Liver (tissue), 9 donors: ENCODE data around the gene HPS5. TPM values are rescaled to one million over a fixed set of nuclear protein-coding genes. Genes with fewer than 3 reads are reported as not detected.

ENCODE experiments used
- DNase-seq: peaks from one replicate; pipeline ENCODE4 v3.0.0-alpha.2; 2017; ENCODE audit warnings: low spot score
- H3K27ac ChIP-seq, 2 donors: one replicate each; pipeline ENCODE4 v1.7.0; 2013; ENCODE audit warnings: inconsistent platforms in 2 of 2, low read length in 2 of 2, control low read depth in 1 of 2, low read depth in 1 of 2, mild to moderate bottlenecking in 1 of 2
- H3K27me3 ChIP-seq, 4 donors: one replicate each; pipeline versions ENCODE4 v1.6.1 to v1.7.0; 2013; ENCODE audit warnings: low read length in 3 of 4, inconsistent platforms in 1 of 4, mild to moderate bottlenecking in 1 of 4, moderate library complexity in 1 of 4; ENCODE audit not compliant: control insufficient read depth in 4 of 4, insufficient read depth in 4 of 4
- H3K36me3 ChIP-seq, 4 donors: one replicate each; pipeline versions ENCODE4 v1.6.1 to v1.7.0; 2013; ENCODE audit warnings: low read length in 3 of 4, mild to moderate bottlenecking in 3 of 4, low read depth in 1 of 4, moderate library complexity in 1 of 4; ENCODE audit not compliant: control insufficient read depth in 4 of 4, insufficient read depth in 3 of 4
- H3K4me1 ChIP-seq, 4 donors: one replicate each; pipeline versions ENCODE4 v1.6.1 to v1.7.0; 2013; ENCODE audit warnings: low read length in 3 of 4, mild to moderate bottlenecking in 3 of 4, moderate library complexity in 1 of 4; ENCODE audit not compliant: control insufficient read depth in 4 of 4, insufficient read depth in 4 of 4
- H3K4me3 ChIP-seq, 3 donors: one replicate each; pipeline versions ENCODE4 v1.6.1 to v1.7.0; 2013; ENCODE audit warnings: low read length in 3 of 3, control low read depth in 1 of 3, low read depth in 1 of 3, mild to moderate bottlenecking in 1 of 3
- H3K9ac ChIP-seq, 2 donors: one replicate each; pipeline ENCODE4 v1.7.0; 2013; ENCODE audit warnings: low read length in 2 of 2, mild to moderate bottlenecking in 2 of 2, moderate library complexity in 2 of 2, control low read depth in 1 of 2, low read depth in 1 of 2
- H3K9me3 ChIP-seq, 4 donors: one replicate each; pipeline versions ENCODE4 v1.6.1 to v1.7.0; 2013; ENCODE audit warnings: low read length in 3 of 4; ENCODE audit not compliant: control insufficient read depth in 4 of 4
- ATF3 ChIP-seq: IDR thresholded peaks from 2 replicates; pipeline ENCODE4 v1.6.1; 2016; ENCODE audit warnings: antibody characterized with exemption
- CTCF ChIP-seq: fragments of 150-350 bp; IDR thresholded peaks from 2 replicates; pipeline ENCODE4 v1.5.1; 2017; ENCODE audit warnings: improper control_type of control experiment, low read depth, low read length; ENCODE audit not compliant: missing input control
- EGR1 ChIP-seq, 2 donors: IDR thresholded peaks; 2 replicates each; pipeline ENCODE4 v1.6.1; 2016 to 2018; ENCODE audit warnings: antibody characterized with exemption in 2 of 2, low read depth in 2 of 2
- FOXA1 ChIP-seq: IDR thresholded peaks from 2 replicates; pipeline ENCODE4 v1.6.1; 2016; ENCODE audit warnings: antibody characterized with exemption
- GABPA ChIP-seq, 2 donors: IDR thresholded peaks in 1 of 2; conservative IDR thresholded peaks in 1 of 2; 2 replicates each; pipeline ENCODE4 v1.6.1; 2016; ENCODE audit warnings: antibody characterized with exemption in 2 of 2, mild to moderate bottlenecking in 1 of 2, moderate library complexity in 1 of 2
- HNF4A ChIP-seq, 2 donors: conservative IDR thresholded peaks; 2 replicates each; pipeline ENCODE4 v1.6.1; 2016; ENCODE audit warnings: antibody characterized with exemption in 2 of 2, mild to moderate bottlenecking in 2 of 2
- HNF4G ChIP-seq: IDR thresholded peaks from 2 replicates; pipeline ENCODE4 v1.6.1; 2016; ENCODE audit warnings: antibody characterized with exemption
- JUND ChIP-seq, 2 donors: IDR thresholded peaks; 2 replicates each; pipeline ENCODE4 v1.6.1; 2016; ENCODE audit warnings: antibody characterized with exemption in 2 of 2
- MAX ChIP-seq: IDR thresholded peaks from 2 replicates; pipeline ENCODE4 v1.6.1; 2016; ENCODE audit warnings: antibody characterized with exemption
- NR2F2 ChIP-seq: IDR thresholded peaks from 2 replicates; pipeline ENCODE4 v1.6.1; 2016; ENCODE audit warnings: antibody characterized with exemption
- RAD21 ChIP-seq, 2 donors: IDR thresholded peaks; 2 replicates each; pipeline ENCODE4 v1.6.1; 2016; ENCODE audit warnings: antibody characterized with exemption in 2 of 2, mild to moderate bottlenecking in 2 of 2
- REST ChIP-seq: IDR thresholded peaks from 2 replicates; pipeline ENCODE4 v1.6.1; 2016; ENCODE audit warnings: antibody characterized with exemption, mild to moderate bottlenecking
- RXRA ChIP-seq, 2 donors: IDR thresholded peaks; 2 replicates each; pipeline ENCODE4 v1.6.1; 2017 to 2018; ENCODE audit warnings: antibody characterized with exemption in 2 of 2, mild to moderate bottlenecking in 1 of 2
- SP1 ChIP-seq: IDR thresholded peaks from 2 replicates; pipeline ENCODE4 v1.6.1; 2018; ENCODE audit warnings: antibody characterized with exemption, mild to moderate bottlenecking
- TAF1 ChIP-seq: conservative IDR thresholded peaks from 2 replicates; pipeline ENCODE4 v1.6.1; 2016; ENCODE audit warnings: antibody characterized with exemption, mild to moderate bottlenecking
- YY1 ChIP-seq: IDR thresholded peaks from 2 replicates; pipeline ENCODE4 v1.6.1; 2016; ENCODE audit warnings: antibody characterized with exemption, mild to moderate bottlenecking
- ZBTB33 ChIP-seq: IDR thresholded peaks from 2 replicates; pipeline ENCODE4 v1.6.1; 2016; ENCODE audit warnings: antibody characterized with exemption
- WGBS: extraction: QIAGEN DNeasy Blood & Tissue Kit; methylation state at CpG from one replicate; pipeline ENCODE4 v1.1.7; 2013; 5-methylcytosine and 5-hydroxymethylcytosine counted together
- polyA plus RNA-seq, 2 donors: library from polyadenylated mRNA; stranded (reverse) in 1 of 2; unstranded in 1 of 2; fragments of 200-250 nt in 1 of 2; fragments of >200 nt in 1 of 2; fragmentation: Nextera tagmentation in 1 of 2; extraction: Ambion mirVana in 1 of 2; gene quantifications; one replicate each; pipeline versions ENCODE4 v1.2.1 to v1.2.3, GENCODE V29; 2013 to 2015
- total RNA-seq, 2 donors: library from RNA; depleted of rRNA; stranded (reverse); fragments of >200 nt; gene quantifications; one replicate each; pipeline ENCODE4 v1.2.3, GENCODE V29; 2014
- donor health status: healthy.
- donor health status: healthy.
- donor health status: healthy.
- donor health status: healthy.
- donor health status: healthy.

HPS5 gene
- total and polyA plus RNA-seq, 4 donors = 15.7 to 134 (median 24.2) TPM

- WGBS = 95% methylated on average over 2 of the region's 2 CpGs
- no peaks in the 10 kb centered on the region for H3K9me3 ChIP-seq
- TF ChIP-seq HNF4G (no peak), FOXA1 (no peak), MAX (no peak), REST (no peak), ATF3 (no peak), YY1 (no peak), RAD21 (IDR thresholded peaks at IDR 0.05) (no peak), HNF4A (conservative IDR thresholded peaks at IDR 0.05) (no peak)
- H3K27me3 ChIP-seq = no peaks in the 10 kb centered on the region
- no peak overlapping the region for H3K4me3 ChIP-seq
- H3K27ac ChIP-seq = no peak overlapping the region
- no peak overlapping the region for H3K9ac ChIP-seq
- no peaks in the 10 kb centered on the region for H3K4me1 ChIP-seq
- no peak for DNase-seq
- H3K36me3 ChIP-seq = peaks cover 8 to 66% (median 55%) of the 10 kb centered on the region in 4 donors
Observed at GRCh38 chr11:18282626-18283025, 39.3 kb downstream of the HPS5 start.

- H3K9ac ChIP-seq = no peak overlapping the region
- H3K4me3 ChIP-seq = no peak overlapping the region
- H3K9me3 ChIP-seq = no peaks in the 10 kb centered on the region
- no peaks in the 10 kb centered on the region for H3K27me3 ChIP-seq
- no peaks in the 10 kb centered on the region for H3K4me1 ChIP-seq
- H3K36me3 ChIP-seq = peaks cover 8 to 46% (median 40%) of the 10 kb centered on the region in 4 donors
- no peak for TF ChIP-seq ZBTB33
- TF ChIP-seq EGR1 (IDR thresholded peaks at IDR 0.05; ENCODE audit: low read depth in 2 of 2) = no peak
- TF ChIP-seq SP1 = no peak
- no peak for TF ChIP-seq RXRA (IDR thresholded peaks at IDR 0.05)
- no peak for TF ChIP-seq NR2F2
- no peak for TF ChIP-seq YY1
- TF ChIP-seq HNF4G = no peak
- TF ChIP-seq HNF4A (conservative IDR thresholded peaks at IDR 0.05) = no peak
- TF ChIP-seq GABPA (IDR thresholded peaks at IDR 0.05 in 1 of 2, conservative IDR thresholded peaks at IDR 0.05 in 1 of 2) = no peak
- TF ChIP-seq CTCF = no peak
- TF ChIP-seq JUND (IDR thresholded peaks at IDR 0.05) = no peak
- no peak for TF ChIP-seq TAF1
- TF ChIP-seq ATF3 = no peak
- no peak for TF ChIP-seq FOXA1
- no peak for DNase-seq
- no peak overlapping the region for H3K27ac ChIP-seq
- 86% methylated on average over 4 of the region's 4 CpGs for WGBS
Observed at GRCh38 chr11:18280438-18281045, 41.4 kb downstream of the HPS5 start.
